Keratinocyte (primary cell): ENCODE results near the gene DAB1. TPM values are rescaled to one million over a fixed set of nuclear protein-coding genes. Genes with fewer than 3 reads are reported as not detected.

Experiments
- DNase-seq: peaks from one replicate; pipeline ENCODE4 v3.0.0-alpha.2; 2011; ENCODE audit warnings: low read depth, missing footprints, low spot score
- FAIRE-seq: peaks from 2 replicates; lab custom pipeline; 2011; peaks lifted over from hg19 to GRCh38; lab: Jason Lieb, UNC
- H2AFZ ChIP-seq: 2 replicates; pipeline ENCODE4 v1.6.0; 2012; ENCODE audit warnings: low read length, control low read depth, inconsistent platforms; ENCODE audit not compliant: control insufficient read depth
- H3K27ac ChIP-seq: 2 replicates; pipeline ENCODE4 v1.5.1; 2011; ENCODE audit warnings: low read length; ENCODE audit not compliant: control insufficient read depth, insufficient read depth
- H3K27me3 ChIP-seq: 3 replicates; pipeline ENCODE4 v1.6.0; 2011; ENCODE audit warnings: low read length; ENCODE audit not compliant: control insufficient read depth, insufficient read depth; ENCODE audit errors: extremely low read depth
- H3K36me3 ChIP-seq, 2 experiments: 2 replicates in 1 of 2; 3 replicates in 1 of 2; pipeline ENCODE4 v1.5.1; 2011; ENCODE audit warnings: low read length in 2 of 2, mild to moderate bottlenecking in 1 of 2; ENCODE audit not compliant: control insufficient read depth in 2 of 2, insufficient read depth in 2 of 2; ENCODE audit errors: extremely low read depth in 1 of 2
- H3K4me1 ChIP-seq: 3 replicates; pipeline ENCODE4 v1.5.1; 2011; ENCODE audit warnings: low read length; ENCODE audit not compliant: control insufficient read depth, insufficient read depth; ENCODE audit errors: extremely low read depth
- H3K4me2 ChIP-seq: 3 replicates; pipeline ENCODE4 v1.6.0; 2011; ENCODE audit warnings: low read depth, low read length; ENCODE audit not compliant: control insufficient read depth, insufficient read depth; ENCODE audit errors: extremely low read depth
- H3K4me3 ChIP-seq, 3 experiments: fragments of 200-600 bp in 1 of 3; sonication (generic) in 1 of 3; 2 replicates in 2 of 3; 3 replicates in 1 of 3; pipeline ENCODE4 v1.5.1; 2011 to 2016; ENCODE audit warnings: low read length in 3 of 3, mild to moderate bottlenecking in 3 of 3, control low read depth in 2 of 3, inconsistent platforms in 1 of 3, low read depth in 1 of 3, mixed read lengths in 1 of 3, mixed run types in 1 of 3, moderate library complexity in 1 of 3; ENCODE audit not compliant: control insufficient read depth in 2 of 3, insufficient read depth in 2 of 3; ENCODE audit errors: extremely low read depth in 1 of 3
- H3K79me2 ChIP-seq: 2 replicates; pipeline ENCODE4 v1.6.0; 2012; ENCODE audit warnings: low read length; ENCODE audit not compliant: control insufficient read depth, insufficient read depth
- H3K9ac ChIP-seq: 3 replicates; pipeline ENCODE4 v1.6.0; 2011; ENCODE audit warnings: low read length; ENCODE audit not compliant: control insufficient read depth, insufficient read depth; ENCODE audit errors: extremely low read depth
- H3K9me1 ChIP-seq: 3 replicates; pipeline ENCODE4 v1.6.0; 2011; ENCODE audit warnings: low read length; ENCODE audit not compliant: control insufficient read depth, insufficient read depth; ENCODE audit errors: extremely low read depth
- H3K9me3 ChIP-seq: 2 replicates; pipeline ENCODE4 v1.5.1; 2012; ENCODE audit warnings: low read depth, low read length; ENCODE audit not compliant: control insufficient read depth
- H4K20me1 ChIP-seq: 3 replicates; pipeline ENCODE4 v1.6.0; 2011; ENCODE audit warnings: low read length; ENCODE audit not compliant: control insufficient read depth, insufficient read depth; ENCODE audit errors: extremely low read depth
- EZH2 ChIP-seq: IDR thresholded peaks from one replicate; pipeline ENCODE4 v1.6.1; 2012; ENCODE audit warnings: inconsistent platforms, mild to moderate bottlenecking, low read length, moderate library complexity
- dilution Hi-C: fragments of 300-500 bp; cut with MboI; formaldehyde crosslinking; loops from one replicate; pipeline ENCODE4 v1.7.0; 2020; ENCODE audit warnings: low sequenced_read_pairs; ENCODE audit not compliant: extremely low pct_ligation_motif_present
- polyA plus RNA-seq, 5 experiments: library from polyadenylated mRNA; depleted of rRNA in 3 of 5; stranded (reverse) in 3 of 5; stranded (forward) in 1 of 5; unstranded in 1 of 5; fragments of >200 nt; gene quantifications; 1 replicate in 1 of 5; 2 replicates in 3 of 5; 3 replicates in 1 of 5; pipeline versions ENCODE4 v1.2.1 to v1.2.3, GENCODE V29; 2011 to 2012; ENCODE audit warnings: missing spikeins in 2 of 5, low read depth in 1 of 5, low replicate concordance in 1 of 5
- TF ChIP-seq, protein P1 (sequence below), 3 experiments: IDR thresholded peaks in 1 of 3; conservative IDR thresholded peaks in 1 of 3; optimal IDR thresholded peaks in 1 of 3; 2 replicates in 2 of 3; 3 replicates in 1 of 3; pipeline versions ENCODE3 to v1.5.1; 2011; ENCODE audit warnings: low read length in 3 of 3, mild to moderate bottlenecking in 3 of 3, moderate library complexity in 2 of 3, control low read depth in 1 of 3, inconsistent platforms in 1 of 3; ENCODE audit not compliant: insufficient read depth in 2 of 3; ENCODE audit errors: extremely low read depth in 1 of 3

DAB1 gene
- polyA plus RNA-seq, 1 donor (not counting 4 experiments of a cell fraction or from before 2014, with no cell fraction given) = 0.01 TPM

DNA sequence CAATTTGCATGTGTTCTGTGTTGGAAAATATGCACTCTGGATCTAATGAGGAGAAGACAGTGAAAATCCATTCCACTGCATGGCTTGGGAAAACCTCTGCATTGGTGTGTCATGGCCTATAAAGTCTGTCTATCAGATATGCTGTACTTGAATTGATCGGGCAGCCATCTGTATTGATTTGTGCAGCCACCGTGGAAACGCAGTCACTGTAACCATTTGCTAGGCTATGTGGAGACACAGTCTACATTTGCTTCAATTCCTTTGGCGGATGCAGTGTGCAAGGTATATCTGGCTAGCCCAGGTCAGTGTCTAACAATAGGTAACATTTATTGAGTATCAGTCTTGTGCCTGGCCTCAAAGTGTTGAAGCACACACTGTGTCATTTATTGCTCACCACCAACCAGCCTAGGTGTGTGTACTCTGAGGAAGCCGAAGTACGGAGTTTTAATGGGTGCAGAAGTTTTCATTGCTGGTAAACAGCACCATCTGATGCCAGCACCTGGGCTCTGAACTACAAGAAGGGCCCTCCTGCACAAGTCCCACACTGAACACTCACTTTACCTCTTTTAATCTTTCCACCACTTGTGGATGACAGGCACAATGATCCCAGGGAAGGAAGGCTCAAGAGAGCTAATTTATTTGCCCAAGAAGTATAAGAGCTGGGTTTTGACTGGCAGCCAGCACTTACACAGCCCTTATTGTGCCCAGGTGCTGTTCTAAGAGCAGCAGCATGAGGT is 83.4 kb downstream of the DAB1 start:
- no peak for TF ChIP-seq EZH2
- TF ChIP-seq, protein P1, sequence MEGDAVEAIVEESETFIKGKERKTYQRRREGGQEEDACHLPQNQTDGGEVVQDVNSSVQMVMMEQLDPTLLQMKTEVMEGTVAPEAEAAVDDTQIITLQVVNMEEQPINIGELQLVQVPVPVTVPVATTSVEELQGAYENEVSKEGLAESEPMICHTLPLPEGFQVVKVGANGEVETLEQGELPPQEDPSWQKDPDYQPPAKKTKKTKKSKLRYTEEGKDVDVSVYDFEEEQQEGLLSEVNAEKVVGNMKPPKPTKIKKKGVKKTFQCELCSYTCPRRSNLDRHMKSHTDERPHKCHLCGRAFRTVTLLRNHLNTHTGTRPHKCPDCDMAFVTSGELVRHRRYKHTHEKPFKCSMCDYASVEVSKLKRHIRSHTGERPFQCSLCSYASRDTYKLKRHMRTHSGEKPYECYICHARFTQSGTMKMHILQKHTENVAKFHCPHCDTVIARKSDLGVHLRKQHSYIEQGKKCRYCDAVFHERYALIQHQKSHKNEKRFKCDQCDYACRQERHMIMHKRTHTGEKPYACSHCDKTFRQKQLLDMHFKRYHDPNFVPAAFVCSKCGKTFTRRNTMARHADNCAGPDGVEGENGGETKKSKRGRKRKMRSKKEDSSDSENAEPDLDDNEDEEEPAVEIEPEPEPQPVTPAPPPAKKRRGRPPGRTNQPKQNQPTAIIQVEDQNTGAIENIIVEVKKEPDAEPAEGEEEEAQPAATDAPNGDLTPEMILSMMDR (optimal IDR thresholded peaks at IDR 0.05 in 1 of 3, IDR thresholded peaks at IDR 0.05 in 1 of 3, conservative IDR thresholded peaks at IDR 0.05 in 1 of 3; ENCODE audit: extremely low read depth in 1 of 3, insufficient read depth in 2 of 3, low read length in 3 of 3) = peak in 1 of 3 experiments; percentile 10

GRCh38 chr1:57337623-57338022 is 86.2 kb downstream of the DAB1 start:
- Histone ChIP-seq H3K27ac (no peak overlapping the region), H3K9me1 (no peaks in the 10 kb centered on the region), H2AFZ (no peak overlapping the region), H3K9me3 (no peaks in the 10 kb centered on the region), H4K20me1 (no peaks in the 10 kb centered on the region), H3K4me3 (no peak overlapping the region), H3K9ac (no peak overlapping the region), H3K4me1 (no peaks in the 10 kb centered on the region), H3K27me3 (no peaks in the 10 kb centered on the region), H3K4me2 (no peak overlapping the region), H3K36me3 (no peaks in the 10 kb centered on the region), H3K79me2 (no peaks in the 10 kb centered on the region)
- TF ChIP-seq, protein P1 (optimal IDR thresholded peaks at IDR 0.05 in 1 of 3, IDR thresholded peaks at IDR 0.05 in 1 of 3, conservative IDR thresholded peaks at IDR 0.05 in 1 of 3; ENCODE audit: extremely low read depth in 1 of 3, insufficient read depth in 2 of 3, low read length in 3 of 3) = no peak
- TF ChIP-seq EZH2 = no peak
- FAIRE-seq (no peak), DNase-seq (no peak)
- dilution Hi-C loops = no loop called here

More for the DNA sequence above, 83.4 kb downstream of the DAB1 start:
- H3K4me3 ChIP-seq = no peak overlapping the region
- H3K27ac ChIP-seq = no peak overlapping the region
- H3K9me1 ChIP-seq = no peaks in the 10 kb centered on the region
- no peaks in the 10 kb centered on the region for H4K20me1 ChIP-seq
- no peaks in the 10 kb centered on the region for H3K36me3 ChIP-seq
- H2AFZ ChIP-seq = no peak overlapping the region
- H3K9ac ChIP-seq = no peak overlapping the region
- H3K4me1 ChIP-seq = no peaks in the 10 kb centered on the region
- no peak overlapping the region for H3K4me2 ChIP-seq
- no peaks in the 10 kb centered on the region for H3K27me3 ChIP-seq
- H3K79me2 ChIP-seq = no peaks in the 10 kb centered on the region
- DNase-seq (no peak), FAIRE-seq (no peak)
- H3K9me3 ChIP-seq = no peaks in the 10 kb centered on the region
- dilution Hi-C loops = no loop called here
